Peyer's patch (tissue), 4 donors: Measurements from ENCODE around the gene HIPK3. TPM values are rescaled to one million over a fixed set of nuclear protein-coding genes. Genes with fewer than 3 reads are reported as not detected.

Source experiments
- DNase-seq, 3 donors: peaks; one replicate each; pipeline ENCODE4 v3.0.0-alpha.2; 2017 to 2019
- H3K27ac ChIP-seq, 4 donors: fragments of 200-600 bp; sonication (generic); one replicate each; pipeline ENCODE4 v1.5.1; 2016 to 2019
- H3K27me3 ChIP-seq, 2 donors: fragments of 200-600 bp; sonication (generic); one replicate each; pipeline ENCODE4 v1.5.1; 2019
- H3K36me3 ChIP-seq, 3 donors: fragments of 200-600 bp; sonication (generic); one replicate each; pipeline ENCODE4 v1.5.1; 2016 to 2019
- H3K4me1 ChIP-seq, 4 donors: fragments of 200-600 bp; sonication (generic); one replicate each; pipeline ENCODE4 v1.5.1; 2016 to 2019
- H3K4me3 ChIP-seq, 4 donors: fragments of 200-600 bp; sonication (generic); 1 replicate in 3 of 4; 2 replicates in 1 of 4; pipeline ENCODE4 v1.5.1; 2016 to 2019; ENCODE audit warnings: mild to moderate bottlenecking in 1 of 4
- H3K9me3 ChIP-seq, 4 donors: fragments of 200-600 bp; sonication (generic); one replicate each; pipeline ENCODE4 v1.5.1; 2016 to 2019; ENCODE audit warnings: mild to moderate bottlenecking in 1 of 4
- POLR2A ChIP-seq, 2 donors: fragments of 450-650 bp; IDR thresholded peaks; one replicate each; pipeline ENCODE4 v1.5.1; 2017; ENCODE audit warnings: antibody characterized with exemption in 2 of 2, mild to moderate bottlenecking in 2 of 2, moderate library complexity in 2 of 2
- total RNA-seq, 4 donors: library from RNA; depleted of rRNA; stranded (reverse); fragments of >200 nt; gene quantifications; one replicate each; pipeline ENCODE4 v1.1.0, GENCODE V29; 2016
- TF ChIP-seq, protein P1 (sequence below), 6 experiments: fragments of 450-650 bp in 4 of 6; fragments of 200-600 bp in 2 of 6; sonication (generic) in 1 of 6; IDR thresholded peaks; one replicate each; pipeline ENCODE4 v1.5.1; 2017 to 2019; ENCODE audit warnings: antibody characterized with exemption in 6 of 6, mild to moderate bottlenecking in 3 of 6, moderate library complexity in 1 of 6

HIPK3 gene
- total RNA-seq, 4 donors from 2014 or later: 87.8 to 123 (median 97.8) TPM

DNA sequence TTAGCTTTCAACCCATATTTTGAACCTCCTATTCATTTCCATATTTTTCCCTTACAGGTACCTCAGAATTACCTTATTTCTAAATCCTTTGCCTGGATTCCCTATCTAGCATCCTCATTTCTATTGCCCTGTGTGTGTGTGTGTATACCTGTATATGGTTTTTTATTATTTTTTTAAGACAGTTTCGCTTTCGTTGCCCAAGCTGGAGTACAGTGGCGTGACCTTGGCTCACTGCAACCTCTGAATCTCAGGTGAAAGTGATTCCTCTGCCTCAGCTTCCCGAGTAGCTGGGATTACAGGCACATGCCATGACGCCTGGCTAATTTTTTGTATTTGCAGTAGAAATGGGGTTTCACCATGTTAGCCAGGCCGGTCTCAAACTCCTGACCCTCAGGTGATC is 12.6 kb downstream of the HIPK3 start:
- Histone ChIP-seq H3K4me1 (peaks cover 0 to 39% (median 0%) of the 10 kb centered on the region in 4 donors), H3K27ac (peak overlapping the region in 1 of 4 donors; percentile 51), H3K36me3 (no peaks in the 10 kb centered on the region), H3K27me3 (no peaks in the 10 kb centered on the region), H3K9me3 (no peaks in the 10 kb centered on the region), H3K4me3 (no peak overlapping the region)
- TF ChIP-seq, protein P1, sequence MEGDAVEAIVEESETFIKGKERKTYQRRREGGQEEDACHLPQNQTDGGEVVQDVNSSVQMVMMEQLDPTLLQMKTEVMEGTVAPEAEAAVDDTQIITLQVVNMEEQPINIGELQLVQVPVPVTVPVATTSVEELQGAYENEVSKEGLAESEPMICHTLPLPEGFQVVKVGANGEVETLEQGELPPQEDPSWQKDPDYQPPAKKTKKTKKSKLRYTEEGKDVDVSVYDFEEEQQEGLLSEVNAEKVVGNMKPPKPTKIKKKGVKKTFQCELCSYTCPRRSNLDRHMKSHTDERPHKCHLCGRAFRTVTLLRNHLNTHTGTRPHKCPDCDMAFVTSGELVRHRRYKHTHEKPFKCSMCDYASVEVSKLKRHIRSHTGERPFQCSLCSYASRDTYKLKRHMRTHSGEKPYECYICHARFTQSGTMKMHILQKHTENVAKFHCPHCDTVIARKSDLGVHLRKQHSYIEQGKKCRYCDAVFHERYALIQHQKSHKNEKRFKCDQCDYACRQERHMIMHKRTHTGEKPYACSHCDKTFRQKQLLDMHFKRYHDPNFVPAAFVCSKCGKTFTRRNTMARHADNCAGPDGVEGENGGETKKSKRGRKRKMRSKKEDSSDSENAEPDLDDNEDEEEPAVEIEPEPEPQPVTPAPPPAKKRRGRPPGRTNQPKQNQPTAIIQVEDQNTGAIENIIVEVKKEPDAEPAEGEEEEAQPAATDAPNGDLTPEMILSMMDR (IDR thresholded peaks at IDR 0.05): no peak
- no peak for TF ChIP-seq POLR2A (IDR thresholded peaks at IDR 0.05)
- no peak for DNase-seq

DNA sequence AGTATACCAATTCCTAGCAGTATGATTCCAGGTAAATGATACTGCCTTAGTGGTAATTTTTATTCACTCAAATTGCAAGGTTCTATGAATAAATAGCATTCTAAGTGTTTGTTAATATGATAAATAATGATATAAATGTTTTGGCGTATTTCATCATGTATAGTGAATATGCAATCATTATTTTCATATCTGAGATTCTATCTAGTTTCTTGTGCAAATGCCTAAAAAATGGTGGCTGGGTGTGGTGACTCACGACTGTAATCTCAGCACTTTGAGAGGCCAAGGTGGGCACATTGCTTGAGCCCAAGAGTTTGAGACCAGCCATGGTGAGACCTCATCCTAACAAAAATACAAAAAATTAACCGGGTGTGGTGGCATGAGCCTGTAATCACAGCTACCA is 13.9 kb downstream of the HIPK3 start:
- peaks cover 0 to 42% (median 0%) of the 10 kb centered on the region in 4 donors for H3K4me1 ChIP-seq
- H3K36me3 ChIP-seq: no peaks in the 10 kb centered on the region
- TF ChIP-seq POLR2A (IDR thresholded peaks at IDR 0.05): no peak
- TF ChIP-seq, protein P1 (IDR thresholded peaks at IDR 0.05): no peak
- no peak overlapping the region for H3K27ac ChIP-seq
- no peaks in the 10 kb centered on the region for H3K27me3 ChIP-seq
- DNase-seq: no peak
- H3K4me3 ChIP-seq: no peak overlapping the region
- H3K9me3 ChIP-seq: no peaks in the 10 kb centered on the region

DNA sequence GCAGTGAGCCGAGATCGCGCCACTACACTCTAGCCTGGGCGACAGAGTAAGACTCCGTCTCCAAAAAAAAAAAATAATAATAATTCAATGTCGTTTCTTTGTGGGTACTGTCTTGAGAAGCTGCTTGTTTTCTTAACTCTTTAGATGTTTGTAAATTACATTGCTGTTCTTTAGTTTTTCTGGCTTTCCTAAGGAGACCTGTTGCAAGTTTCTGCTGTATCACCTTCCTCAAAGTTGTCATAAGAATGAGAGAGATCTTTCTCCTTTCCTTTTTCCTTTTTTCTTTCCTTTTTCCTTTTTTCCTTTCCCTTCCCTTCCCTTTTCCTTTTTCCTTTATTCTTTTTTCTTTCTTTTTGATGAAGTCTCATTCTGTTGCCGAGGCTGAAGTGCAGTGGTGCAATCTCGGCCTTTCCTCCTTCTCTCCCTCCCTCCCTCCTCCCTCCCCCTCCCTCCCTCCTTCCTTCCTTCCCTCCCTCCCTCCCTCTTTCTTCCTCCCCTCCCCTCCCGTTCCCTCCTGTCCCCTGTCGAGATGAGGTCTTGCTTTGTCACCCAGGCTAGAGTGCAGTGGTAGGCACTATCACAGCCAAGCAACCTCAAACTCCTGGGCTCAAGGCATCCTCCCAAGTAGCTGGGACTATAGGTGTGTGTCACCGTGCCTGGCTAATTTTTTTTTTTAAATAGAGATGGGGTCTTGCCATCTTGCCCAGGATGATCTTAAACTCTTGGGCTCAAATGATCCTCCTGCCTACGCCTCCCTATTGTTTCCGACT is 15.3 kb downstream of the HIPK3 start:
- Histone ChIP-seq H3K27ac (peak overlapping the region in 1 of 4 donors; percentile 22), H3K4me1 (peaks cover 0 to 35% (median 0%) of the 10 kb centered on the region in 4 donors), H3K27me3 (no peaks in the 10 kb centered on the region), H3K9me3 (no peaks in the 10 kb centered on the region), H3K36me3 (no peaks in the 10 kb centered on the region), H3K4me3 (no peak overlapping the region)
- DNase-seq: no peak
- no peak for TF ChIP-seq POLR2A (IDR thresholded peaks at IDR 0.05)
- TF ChIP-seq, protein P1 (IDR thresholded peaks at IDR 0.05): no peak

DNA sequence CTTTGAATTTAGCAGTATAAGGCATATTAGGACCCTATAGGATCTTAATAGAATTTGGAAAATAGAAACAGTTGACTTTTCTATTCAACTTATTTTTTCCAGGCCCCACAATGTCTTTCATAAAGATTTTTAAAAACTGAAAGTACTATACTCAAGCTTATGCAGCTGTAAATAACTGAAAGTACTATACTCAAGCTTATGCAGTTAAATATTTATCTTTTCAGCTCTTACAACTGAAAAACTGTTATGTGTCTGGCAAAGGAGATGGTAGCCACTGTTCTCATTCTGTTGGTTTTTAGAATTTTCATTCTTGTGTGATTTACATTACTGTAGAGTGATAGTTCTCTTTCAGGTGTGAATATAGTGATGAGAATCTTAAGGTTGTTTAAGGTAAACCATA is 16.5 kb downstream of the HIPK3 start:
- peak overlapping the region in 2 of 4 donors; percentile 7 to 35 for H3K27ac ChIP-seq
- no peaks in the 10 kb centered on the region for H3K36me3 ChIP-seq
- peaks cover 0 to 35% (median 0%) of the 10 kb centered on the region in 4 donors for H3K4me1 ChIP-seq
- H3K27me3 ChIP-seq: no peaks in the 10 kb centered on the region
- DNase-seq: no peak
- TF ChIP-seq, protein P1 (IDR thresholded peaks at IDR 0.05): no peak
- no peak for TF ChIP-seq POLR2A (IDR thresholded peaks at IDR 0.05)
- no peaks in the 10 kb centered on the region for H3K9me3 ChIP-seq
- H3K4me3 ChIP-seq: no peak overlapping the region

DNA sequence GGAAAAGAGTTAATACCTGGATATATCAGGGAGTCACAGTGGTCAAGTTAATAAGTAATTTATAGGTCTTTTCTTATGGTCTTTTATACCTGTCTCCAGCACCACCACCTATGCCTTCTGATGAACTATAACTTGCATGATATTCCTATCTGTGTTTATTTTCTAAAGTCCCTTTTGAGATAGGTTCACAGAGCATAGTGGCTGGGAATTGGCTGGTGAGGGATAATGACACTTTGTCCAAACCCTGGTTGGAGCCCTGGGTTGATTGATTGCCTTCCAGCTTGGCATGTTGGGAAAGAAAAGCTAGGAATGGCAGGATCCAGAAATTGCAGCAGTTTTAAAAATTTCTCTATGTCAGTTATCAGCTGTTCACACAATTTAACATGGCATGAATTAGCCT is 23.2 kb downstream of the HIPK3 start:
- TF ChIP-seq POLR2A (IDR thresholded peaks at IDR 0.05): no peak
- TF ChIP-seq, protein P1 (IDR thresholded peaks at IDR 0.05): no peak
- Histone ChIP-seq H3K27me3 (no peaks in the 10 kb centered on the region), H3K4me3 (no peak overlapping the region), H3K9me3 (no peaks in the 10 kb centered on the region), H3K4me1 (peaks cover 0 to 18% (median 0%) of the 10 kb centered on the region in 4 donors), H3K36me3 (no peaks in the 10 kb centered on the region), H3K27ac (no peak overlapping the region)
- DNase-seq: no peak
